ENCODE results near the gene CD300A. TPM values are rescaled to one million over a fixed set of nuclear protein-coding genes. Genes with fewer than 3 reads are reported as not detected.

Gene CD300A
- total RNA-seq, 1 donor from 2014 or later: not detected

GRCh38 chr17:74471341-74471740, 4.9 kb downstream of the CD300A start:
- peaks cover 6% of the 10 kb centered on the region for H3K9me3 Mint-ChIP-seq (ENCODE audit: low read depth)
- DNase-seq (ENCODE audit: low spot score): no peak
- no peaks in the 10 kb centered on the region for H3K4me1 Mint-ChIP-seq (ENCODE audit: low read depth)
- TF ChIP-seq CTCF (IDR thresholded peaks at IDR 0.05): no peak
- no peak overlapping the region for H3K4me3 Mint-ChIP-seq (ENCODE audit: unreplicated experiment)
- no peaks in the 10 kb centered on the region for H3K36me3 Mint-ChIP-seq (ENCODE audit: low read depth)
- H3K27me3 Mint-ChIP-seq (ENCODE audit: low read depth): peaks cover 43% of the 10 kb centered on the region
- no peak overlapping the region for H3K27ac Mint-ChIP-seq (ENCODE audit: unreplicated experiment)

- Mint-ChIP-seq H3K4me3 (ENCODE audit: unreplicated experiment) (no peak overlapping the region), H3K9me3 (ENCODE audit: low read depth) (peaks cover 6% of the 10 kb centered on the region), H3K27ac (ENCODE audit: unreplicated experiment) (no peak overlapping the region), H3K27me3 (ENCODE audit: low read depth) (peaks cover 46% of the 10 kb centered on the region), H3K36me3 (ENCODE audit: low read depth) (no peaks in the 10 kb centered on the region), H3K4me1 (ENCODE audit: low read depth) (no peaks in the 10 kb centered on the region)
- TF ChIP-seq CTCF (IDR thresholded peaks at IDR 0.05): no peak
- no peak for DNase-seq (ENCODE audit: low spot score)
These were observed 6.5 kb downstream of the CD300A start for GRCh38 chr17:74472890-74473289.

- H3K9me3 Mint-ChIP-seq (ENCODE audit: low read depth): peaks cover 6% of the 10 kb centered on the region
- H3K4me1 Mint-ChIP-seq (ENCODE audit: low read depth): no peaks in the 10 kb centered on the region
These were observed 6.9 kb downstream of the CD300A start for GRCh38 chr17:74473294-74473693.

GRCh38 chr17:74474043-74474792, 7.8 kb downstream of the CD300A start:
- Mint-ChIP-seq H3K27ac (ENCODE audit: unreplicated experiment) (no peak overlapping the region), H3K27me3 (ENCODE audit: low read depth) (peaks cover 59% of the 10 kb centered on the region), H3K36me3 (ENCODE audit: low read depth) (no peaks in the 10 kb centered on the region), H3K4me3 (ENCODE audit: unreplicated experiment) (no peak overlapping the region), H3K9me3 (ENCODE audit: low read depth) (peaks cover 6% of the 10 kb centered on the region), H3K4me1 (ENCODE audit: low read depth) (no peaks in the 10 kb centered on the region)
- TF ChIP-seq CTCF (IDR thresholded peaks at IDR 0.05): no peak
- no peak for DNase-seq (ENCODE audit: low spot score)

More at GRCh38 chr17:74473294-74473693, 6.9 kb downstream of the CD300A start:
- Mint-ChIP-seq H3K27me3 (ENCODE audit: low read depth) (peaks cover 50% of the 10 kb centered on the region), H3K27ac (ENCODE audit: unreplicated experiment) (no peak overlapping the region), H3K36me3 (ENCODE audit: low read depth) (no peaks in the 10 kb centered on the region), H3K4me3 (ENCODE audit: unreplicated experiment) (no peak overlapping the region)
- DNase-seq (ENCODE audit: low spot score): peak; percentile 78
- no peak for TF ChIP-seq CTCF (IDR thresholded peaks at IDR 0.05)

DNA sequence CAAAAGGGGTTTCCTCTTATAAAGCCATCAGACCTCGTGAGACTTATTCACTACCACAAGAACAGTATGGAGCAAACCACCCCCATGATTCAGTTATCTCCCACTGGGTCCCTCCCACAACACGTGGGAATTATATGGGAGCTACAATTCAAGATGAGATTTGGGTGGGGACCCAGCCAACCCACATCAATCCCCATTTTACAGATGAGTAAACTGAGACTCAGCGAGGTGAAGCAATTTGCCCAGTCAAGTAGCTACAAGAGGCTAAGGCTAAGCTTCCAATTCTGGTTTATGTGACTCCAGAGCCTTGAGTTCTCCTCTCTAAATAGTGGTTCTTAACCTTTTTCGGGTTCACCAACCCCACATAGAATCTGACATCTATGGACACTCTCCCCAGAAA, 8.8 kb downstream of the CD300A start:
- DNase-seq (ENCODE audit: low spot score): no peak
- Mint-ChIP-seq H3K27ac (ENCODE audit: unreplicated experiment) (no peak overlapping the region), H3K9me3 (ENCODE audit: low read depth) (peaks cover 6% of the 10 kb centered on the region), H3K4me1 (ENCODE audit: low read depth) (no peaks in the 10 kb centered on the region), H3K27me3 (ENCODE audit: low read depth) (peaks cover 59% of the 10 kb centered on the region), H3K4me3 (ENCODE audit: unreplicated experiment) (no peak overlapping the region), H3K36me3 (ENCODE audit: low read depth) (no peaks in the 10 kb centered on the region)
- no peak for TF ChIP-seq CTCF (IDR thresholded peaks at IDR 0.05)

All from chondrocyte (in vitro differentiated cells).